Activated naive CD8-positive, alpha-beta T cell treated with anti-CD3 and anti-CD28 coated beads, Interleukin-2, amount 50 U/mL, for 16 hours (primary cell): ENCODE measurements around the gene GIT1.
"Not testable (repeated sequence)": the region's sequence is repeated elsewhere in the genome, so short reads cannot be mapped to it uniquely, and the experiment has no call there.

Source experiments
- DNase-seq: peaks from one replicate; pipeline ENCODE4 v3.0.0-alpha.2; 2020; ENCODE audit warnings: low read depth, low spot score

GIT1 gene

DNA sequence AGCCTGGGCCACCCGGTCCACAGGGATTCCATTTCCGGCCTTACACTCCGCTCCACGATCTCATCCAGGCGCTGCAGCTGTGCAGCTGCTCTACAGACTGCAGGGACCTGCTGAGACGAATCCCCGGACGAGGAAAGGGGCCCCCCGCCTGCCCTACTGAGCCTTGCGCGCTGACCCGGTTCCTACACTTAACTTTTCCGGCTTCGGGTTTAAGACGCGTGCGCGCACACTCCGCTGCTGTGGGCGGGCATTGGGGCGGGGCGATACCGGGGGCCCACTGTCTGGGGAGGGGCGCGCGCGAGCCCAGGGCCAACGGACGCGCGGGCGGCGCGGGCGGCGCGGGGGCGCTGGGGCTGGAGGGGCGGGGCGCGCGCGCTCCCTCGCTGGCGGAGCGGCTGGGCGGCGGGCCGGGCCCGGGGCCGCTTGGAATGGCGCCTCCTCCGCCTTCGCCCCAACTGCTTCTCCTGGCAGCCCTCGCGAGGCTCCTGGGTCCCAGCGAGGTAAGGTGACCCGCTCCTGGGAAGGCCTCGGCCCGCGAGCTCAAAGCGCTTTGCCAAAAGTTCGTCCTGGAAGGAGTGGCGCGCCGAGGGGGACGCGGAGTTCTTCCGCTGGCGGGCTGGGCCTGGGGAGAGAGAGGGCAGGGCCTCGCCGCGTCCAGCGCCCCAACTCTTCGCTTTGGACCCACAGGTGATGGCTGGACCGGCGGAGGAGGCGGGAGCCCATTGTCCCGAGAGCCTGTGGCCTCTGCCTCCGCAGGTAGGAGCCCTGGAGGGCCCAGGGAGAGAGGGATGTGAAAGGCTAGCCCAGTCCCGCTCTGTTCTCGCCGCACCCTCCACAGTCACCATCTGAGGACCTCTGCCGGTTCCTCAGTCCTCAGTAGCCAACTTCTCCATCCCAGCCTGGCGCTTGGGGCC lies 20.9 kb downstream of the GIT1 start, which contains the start of gene TP53I13:
Gene TP53I13 (plus strand): TSS at position 371 of the 914 bp plus-strand sequence. CDS start 58 bp downstream, at position 429.
- peak; percentile 77 for DNase-seq

DNA sequence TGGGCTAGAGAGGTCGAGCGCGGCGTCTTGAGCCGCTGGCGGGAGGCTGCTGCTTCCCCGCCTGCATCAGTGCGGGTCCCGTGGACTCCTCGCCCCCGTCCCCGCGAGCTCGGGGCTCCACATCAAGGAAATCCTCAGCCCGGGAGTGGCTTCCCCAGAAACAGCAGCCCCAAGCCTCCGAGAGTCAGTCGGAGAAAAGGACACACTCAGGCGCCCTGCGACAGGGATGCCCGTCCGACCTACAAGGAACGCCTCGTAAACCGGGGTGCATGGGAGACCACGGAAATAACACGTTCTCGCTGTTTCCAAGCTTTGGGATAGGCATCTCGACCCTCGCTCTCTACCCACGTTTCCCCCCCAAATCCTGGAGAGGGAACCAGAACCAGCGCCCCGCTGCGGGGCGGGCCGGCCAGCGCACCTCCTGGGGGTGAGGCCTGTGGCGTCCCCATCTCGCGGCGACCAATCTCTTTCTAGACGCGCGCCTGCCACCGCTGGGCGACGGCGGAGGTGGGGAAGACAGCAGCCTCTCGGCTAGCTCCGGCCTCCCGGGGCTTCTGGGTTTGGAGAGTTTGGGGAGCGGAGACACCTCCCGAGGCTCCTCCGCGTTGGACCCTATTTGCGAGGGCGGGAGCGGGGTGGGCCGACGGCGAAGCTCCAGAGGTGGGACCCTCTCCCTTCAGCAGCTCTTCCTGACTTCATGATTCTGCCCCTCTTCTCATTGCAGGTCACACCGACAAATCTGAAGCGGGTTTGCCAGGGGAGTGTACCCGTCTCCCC lies 21.7 kb downstream of the GIT1 start:
- DNase-seq, result no peak

DNA sequence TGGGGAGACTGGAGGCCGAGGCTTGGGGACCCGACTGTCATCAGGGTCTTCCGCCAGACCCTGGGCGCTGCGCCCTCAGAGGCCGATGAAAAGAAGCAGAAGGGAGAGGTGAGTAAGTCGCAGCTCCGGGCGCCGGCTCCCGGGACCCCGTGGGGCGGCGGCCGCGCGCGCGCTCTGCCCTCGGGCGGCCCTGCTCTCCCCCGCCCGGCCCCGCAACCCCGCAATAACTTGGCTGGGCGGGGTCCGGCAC lies 22.2 kb downstream of the GIT1 start:
- no peak for DNase-seq

DNA sequence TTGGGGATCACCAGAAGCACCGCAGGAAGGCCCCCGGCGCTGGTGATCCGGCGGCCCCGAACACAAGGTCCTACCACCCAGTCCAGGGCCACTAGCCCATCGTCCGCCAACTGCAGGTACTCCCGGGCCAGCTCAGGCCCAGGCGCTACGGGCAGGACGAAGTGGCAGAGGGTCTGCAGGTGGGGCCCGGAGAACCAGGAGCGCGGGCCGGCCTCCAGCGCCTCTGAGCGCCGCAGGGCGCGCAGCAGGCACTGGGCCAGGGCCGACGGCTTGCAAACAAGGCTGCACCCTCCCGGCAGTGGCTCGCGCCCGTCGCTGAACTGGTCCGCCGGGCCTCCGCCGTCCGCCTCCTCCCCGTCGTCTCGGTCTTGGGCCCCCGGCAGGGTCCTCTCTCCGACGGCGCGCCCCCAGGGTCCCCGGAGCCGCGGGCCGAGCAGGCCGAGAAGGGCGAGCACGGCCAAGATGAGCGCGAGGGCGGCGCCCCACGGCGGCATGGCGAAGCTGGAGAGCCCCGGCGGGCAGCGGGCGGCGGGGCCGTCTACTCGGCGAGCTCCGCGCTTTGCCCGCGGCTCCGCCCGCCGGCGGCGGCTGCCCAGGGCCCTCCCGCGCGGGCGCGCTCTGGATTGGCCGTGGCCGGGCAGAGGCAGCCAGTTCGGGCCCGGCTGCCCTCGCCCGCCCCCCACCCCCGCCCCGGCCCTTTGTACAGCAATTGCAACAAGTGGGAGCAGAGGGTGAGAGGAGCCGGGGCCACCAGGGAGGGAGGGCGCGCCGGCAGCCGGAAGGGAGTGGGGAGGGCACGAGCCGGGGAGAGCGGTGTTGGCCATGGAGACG lies 22.8 kb downstream of the GIT1 start, which contains the start of gene ABHD15:
Gene ABHD15 (minus strand): TSS at position 565 of the 831 bp plus-strand sequence. CDS start 71 bp downstream, at position 494.
- DNase-seq, result no peak

DNA sequence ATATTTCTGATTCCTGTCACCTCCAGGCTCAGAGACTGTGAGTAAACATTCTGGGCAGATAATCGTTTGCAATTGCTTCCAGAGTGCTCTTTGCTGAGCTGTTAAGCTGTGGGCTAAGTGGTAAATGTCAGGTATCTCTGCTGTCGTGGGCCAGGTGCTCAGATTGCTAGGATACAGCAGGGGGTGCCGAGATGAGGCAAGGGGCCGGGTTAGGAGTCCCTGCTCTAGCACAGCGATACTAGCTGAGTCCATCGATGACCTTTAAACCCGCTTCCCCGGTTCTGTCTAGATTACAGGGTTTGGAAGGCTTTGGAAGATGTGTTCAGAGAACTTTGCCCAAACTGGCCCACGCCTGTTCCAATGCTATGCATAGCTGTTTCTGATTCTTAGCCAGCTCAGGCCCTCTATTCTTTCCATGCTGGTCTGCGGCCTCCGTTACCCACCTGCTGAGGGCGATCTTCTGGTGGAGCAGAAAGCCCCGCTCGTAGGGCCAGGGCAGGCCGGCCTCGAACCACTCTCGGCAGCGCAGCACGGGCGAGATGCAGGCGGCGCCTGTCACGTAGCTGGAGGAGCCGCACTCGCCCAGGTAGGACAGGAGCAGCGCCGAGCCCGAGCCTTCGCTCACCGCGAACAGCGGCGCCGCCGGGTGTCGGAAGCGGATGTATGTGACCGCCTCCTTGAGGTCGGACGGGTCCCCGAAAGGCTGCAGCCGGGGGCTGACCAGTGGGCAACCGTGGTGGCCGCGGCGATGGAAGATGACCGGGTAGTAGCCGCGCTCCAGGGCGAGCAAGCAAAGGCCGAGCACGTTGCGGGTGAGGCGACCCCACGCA lies 23.6 kb downstream of the GIT1 start:
- no peak for DNase-seq

DNA sequence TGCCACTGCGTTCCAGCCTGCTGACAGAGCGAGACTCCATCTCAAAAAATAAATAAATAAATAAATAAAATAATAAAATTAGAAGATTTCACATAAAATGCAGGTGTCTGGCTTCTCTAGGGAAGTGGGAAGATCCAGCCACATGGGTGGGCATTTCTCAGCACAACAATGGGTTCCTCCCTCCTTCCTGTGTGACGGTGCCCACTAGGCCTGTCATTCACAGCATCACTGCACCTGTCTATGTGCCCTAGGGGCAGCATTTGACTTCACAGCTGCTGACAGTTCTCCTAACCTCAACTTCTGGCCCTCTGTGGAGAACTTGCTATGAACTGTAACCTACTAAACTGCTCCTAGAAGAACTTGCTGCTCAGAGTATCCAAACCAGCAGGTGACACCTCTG lies 25.6 kb downstream of the GIT1 start:
- DNase-seq, result no peak

DNA sequence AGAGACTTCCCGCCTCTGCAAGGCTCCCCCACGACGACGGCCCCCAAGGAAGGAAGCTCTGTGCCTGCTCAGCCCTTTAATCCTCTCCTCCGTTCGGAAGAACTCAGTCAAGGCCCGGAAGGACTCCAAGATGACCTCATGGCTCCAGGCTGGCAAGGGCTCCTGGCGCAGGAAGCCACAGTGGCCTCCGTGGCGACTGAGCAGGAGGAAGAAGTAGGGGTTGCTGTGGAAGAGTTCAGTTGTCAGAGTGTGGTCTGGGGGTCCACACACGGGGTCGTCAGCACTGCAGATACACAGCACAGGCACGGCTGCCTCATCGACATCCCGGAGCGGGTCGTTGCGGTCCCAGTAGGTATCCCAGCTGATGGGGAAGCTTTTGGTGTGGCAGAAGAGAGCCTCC lies 26.8 kb downstream of the GIT1 start:
- no peak for DNase-seq

DNA sequence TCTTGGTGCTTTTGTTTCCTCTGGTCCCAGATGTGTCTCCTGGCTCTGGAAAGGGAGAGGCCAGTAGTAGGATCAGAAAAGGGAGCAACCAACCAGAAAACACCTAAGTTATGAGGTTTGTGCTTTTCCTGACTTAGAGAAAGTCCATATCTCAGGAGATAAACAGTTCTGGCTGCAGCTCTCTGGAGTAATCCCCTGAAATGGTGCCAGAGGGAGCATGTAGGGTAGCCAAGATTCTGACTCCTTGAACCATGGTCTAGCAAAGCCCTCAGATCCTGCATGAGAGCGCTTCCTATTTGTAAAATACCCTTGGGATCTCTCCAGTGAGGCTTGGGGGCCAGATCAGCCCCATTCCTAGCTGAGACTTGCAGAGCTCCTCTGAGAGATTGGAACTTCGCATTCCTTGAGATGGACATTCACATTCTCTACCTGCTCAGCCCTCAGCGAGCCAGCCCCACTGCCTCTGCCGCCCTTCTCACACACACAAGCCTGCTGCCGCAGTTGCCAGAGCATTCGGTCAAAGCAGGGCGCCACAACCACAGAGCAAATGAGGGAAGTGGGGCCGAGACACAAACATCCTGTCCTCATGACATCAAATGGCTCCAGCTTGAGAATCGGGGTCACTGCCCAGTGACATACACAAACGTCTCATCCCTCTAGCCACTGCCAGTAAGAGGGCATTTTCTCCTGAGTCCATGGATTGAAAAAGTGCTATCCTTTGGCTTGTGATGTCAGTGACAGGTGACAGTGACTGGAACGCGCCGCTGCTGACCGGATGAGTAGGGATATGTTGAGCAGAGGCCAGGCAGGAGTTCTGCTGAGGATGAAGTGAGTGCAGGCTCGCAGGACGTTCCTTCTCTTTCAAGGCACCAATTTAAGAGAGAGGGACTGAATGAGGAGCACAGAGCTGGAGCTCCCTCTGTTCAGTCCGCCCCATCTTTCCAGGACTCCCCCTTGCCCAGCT lies 27.6 kb downstream of the GIT1 start:
- DNase-seq, result no peak

DNA sequence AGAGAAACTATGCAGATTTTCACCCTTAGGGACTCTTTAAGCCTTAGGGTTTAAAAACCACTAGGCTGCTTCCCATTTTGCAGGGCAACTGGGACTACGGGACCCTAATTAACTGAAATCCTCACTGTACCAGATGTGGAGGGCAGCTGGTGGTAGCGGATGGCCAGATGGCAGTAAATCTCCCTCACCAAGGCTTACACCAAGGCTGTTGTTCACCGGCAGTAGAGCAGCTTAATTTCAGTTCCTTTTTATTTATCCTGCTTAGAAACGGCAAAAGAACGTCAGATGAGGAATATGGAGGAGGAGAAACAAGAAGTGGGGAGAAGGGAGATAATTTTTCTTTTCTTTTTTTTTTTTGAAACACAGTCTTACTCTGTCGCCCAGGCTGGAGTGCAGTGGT lies 29.1 kb downstream of the GIT1 start:
- no peak for DNase-seq

DNA sequence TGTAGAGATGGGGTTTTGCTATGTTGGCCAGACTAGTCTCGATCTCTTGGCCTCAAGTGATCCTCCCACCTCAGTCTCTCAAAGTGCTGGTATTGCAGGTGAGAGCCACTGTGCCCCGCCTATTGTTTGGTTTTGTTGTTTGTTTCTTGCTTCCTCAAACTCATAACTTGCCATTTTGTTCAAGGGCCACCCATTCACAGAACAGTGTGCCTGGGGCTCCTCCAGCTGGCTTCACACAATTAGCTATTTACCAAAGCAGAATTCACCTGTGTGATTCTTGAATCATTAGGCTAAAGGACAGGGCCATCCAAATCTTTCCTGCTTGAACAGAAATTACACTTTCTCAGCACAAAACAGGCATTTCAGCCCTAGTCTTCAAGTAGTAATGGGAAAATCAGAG lies 29.8 kb downstream of the GIT1 start:
- no peak for DNase-seq

DNA sequence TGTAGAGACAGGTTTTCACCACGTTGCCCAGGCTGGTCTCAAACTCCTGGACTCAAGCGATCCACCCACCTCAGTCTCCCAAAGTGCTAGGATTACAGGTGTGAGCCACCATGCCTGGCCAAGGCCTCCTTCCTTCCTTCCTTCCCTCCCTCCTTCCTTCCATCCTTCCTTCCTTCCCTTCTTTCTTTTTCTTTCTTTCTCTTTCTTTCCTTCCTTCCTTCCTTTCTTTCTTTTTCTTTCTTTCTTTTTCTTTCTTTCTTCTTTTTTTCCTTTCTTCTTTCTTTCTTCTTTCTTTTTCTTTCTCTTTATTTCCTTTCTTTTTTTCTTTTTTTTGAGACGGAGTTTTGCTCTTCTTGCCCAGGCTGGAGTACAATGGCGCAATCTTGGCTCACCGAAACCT lies 31.3 kb downstream of the GIT1 start:
- DNase-seq, result not testable (repeated sequence)

DNA sequence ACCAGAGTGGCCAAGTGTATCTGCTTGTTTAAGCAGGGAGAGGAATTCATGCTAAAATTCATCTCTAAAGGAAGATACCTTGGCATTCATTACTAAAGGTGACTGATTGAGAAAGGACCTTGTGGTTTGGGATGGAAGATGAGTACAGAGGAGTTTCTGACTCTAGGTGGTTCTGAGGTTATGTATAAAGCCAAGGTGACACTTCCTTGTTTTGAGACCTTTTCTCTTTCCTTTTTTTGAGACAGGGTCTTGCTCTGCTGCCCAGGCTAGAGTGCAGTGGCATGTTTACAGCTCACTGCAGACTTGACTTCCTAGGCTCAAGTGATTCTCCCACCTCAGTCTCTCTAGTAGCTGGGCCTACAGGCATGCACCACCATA lies 31.7 kb downstream of the GIT1 start:
- no peak for DNase-seq

DNA sequence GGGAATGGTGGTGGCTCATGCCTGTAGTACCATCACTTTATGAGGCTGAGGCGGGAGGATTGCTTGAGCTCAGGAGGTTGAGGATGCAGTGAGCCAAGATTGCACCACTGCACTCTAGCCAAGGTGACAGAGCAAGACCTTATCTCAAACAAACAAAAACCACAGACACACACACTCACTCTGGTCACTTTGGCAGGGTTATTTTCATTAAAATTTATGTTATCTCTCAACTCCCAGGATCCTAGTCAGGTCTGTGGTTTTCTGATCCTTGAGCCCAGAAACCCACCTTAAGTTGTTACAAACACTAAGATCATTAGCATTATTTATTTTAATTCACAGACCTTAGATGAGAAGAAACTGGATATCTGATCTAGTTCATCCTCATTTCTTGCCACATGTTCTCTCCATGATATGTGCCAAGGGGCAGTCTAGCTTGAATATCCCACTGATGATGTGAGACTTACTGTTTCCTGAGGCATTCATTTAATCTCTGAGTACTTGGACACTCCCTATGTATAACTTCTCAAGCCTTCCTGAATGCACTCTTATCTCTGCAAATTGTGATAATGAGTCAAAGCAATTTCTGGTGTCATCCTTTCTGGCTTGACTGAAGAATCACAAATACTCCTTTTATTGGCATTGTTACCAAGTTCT lies 32.2 kb downstream of the GIT1 start:
- DNase-seq, result no peak

DNA sequence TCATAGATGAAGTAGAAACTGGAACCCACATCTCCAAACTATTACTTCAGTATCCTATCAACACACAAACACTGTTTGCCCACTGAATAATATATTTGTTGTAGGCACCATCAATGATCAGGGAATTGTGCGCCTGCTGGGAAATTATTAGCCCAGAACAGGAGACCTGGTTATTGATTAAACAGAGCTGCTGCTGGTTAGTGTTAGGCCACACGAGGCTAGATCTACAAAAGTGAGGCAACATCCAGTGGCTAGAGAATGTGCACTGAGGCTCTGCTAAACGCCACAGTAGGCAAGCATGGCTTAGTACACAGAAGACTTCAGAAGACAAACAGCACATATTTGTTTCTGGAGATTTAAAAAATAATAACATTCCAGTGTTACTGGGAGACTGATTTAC lies 33.6 kb downstream of the GIT1 start:
- no peak for DNase-seq

DNA sequence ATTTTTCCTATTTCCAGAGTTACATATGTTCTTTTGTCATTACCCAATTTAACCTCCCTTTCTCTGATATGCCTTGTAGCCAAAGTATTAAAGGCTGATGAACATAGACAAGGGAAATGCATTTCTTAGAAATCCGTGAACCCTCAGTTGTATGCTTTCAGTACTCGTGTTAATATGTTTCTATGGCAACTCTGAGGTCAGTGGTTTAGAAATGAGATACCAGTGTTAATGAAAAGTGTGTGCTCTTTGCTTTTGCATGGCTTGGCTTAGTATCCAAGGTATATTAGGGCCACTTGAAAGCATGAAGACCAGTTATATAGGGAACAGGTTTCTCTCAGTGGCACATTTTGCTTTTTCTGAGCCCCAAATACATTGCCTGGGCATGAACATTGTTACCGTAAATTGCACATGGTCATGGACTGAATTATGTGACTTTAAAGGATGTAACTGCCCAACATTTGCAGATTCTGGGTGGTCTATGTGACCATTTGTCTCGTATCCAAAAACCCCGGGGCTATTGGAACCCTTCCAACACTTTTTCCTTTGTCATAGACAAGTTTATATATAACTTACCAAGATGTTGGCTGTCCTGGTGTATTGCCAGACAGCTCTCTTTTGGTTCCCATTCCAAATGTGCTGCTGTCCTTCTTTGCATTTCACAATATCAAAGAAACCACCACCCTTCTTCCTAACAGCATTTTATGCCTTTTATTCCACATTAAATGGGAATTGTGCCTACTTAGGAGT lies 40.1 kb downstream of the GIT1 start:
- no peak for DNase-seq

DNA sequence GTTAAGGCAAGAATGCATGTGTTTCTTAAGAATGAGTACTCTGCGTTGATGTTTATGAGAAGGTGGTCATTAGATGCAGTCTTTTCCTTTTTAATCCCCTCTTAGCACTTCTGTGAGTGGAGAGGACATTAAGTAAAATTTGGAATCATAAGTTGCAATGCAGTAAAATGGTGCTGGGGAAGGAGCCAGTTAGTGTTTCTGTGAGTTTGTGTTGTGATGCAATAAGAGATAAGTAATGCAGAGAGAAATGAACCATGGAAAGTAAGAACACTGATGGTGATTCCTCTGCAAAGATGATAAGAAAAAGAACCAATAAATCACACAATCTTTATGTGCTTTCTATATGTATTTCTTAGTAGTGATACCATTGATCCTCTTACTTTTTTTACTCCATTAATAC lies 42.6 kb downstream of the GIT1 start:
- DNase-seq, result no peak

DNA sequence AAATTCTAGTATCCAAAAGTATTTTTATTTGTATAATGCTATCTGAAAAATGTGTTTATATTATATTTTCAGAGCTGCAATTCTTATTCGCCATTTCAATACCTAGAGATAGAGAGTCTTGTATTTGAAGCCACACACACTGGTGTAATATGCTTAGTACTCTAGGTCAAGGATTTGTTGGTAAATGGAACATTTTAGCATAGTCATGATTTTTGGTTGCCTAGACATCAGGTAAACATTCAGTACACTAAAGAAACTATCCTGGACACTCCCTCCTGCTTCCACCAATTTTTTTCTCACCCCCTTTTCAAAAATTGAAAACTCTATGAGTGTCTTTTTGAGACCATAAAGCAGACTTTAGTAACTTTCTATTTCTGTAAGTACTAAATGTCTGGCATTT lies 43.4 kb downstream of the GIT1 start:
- DNase-seq, result no peak

DNA sequence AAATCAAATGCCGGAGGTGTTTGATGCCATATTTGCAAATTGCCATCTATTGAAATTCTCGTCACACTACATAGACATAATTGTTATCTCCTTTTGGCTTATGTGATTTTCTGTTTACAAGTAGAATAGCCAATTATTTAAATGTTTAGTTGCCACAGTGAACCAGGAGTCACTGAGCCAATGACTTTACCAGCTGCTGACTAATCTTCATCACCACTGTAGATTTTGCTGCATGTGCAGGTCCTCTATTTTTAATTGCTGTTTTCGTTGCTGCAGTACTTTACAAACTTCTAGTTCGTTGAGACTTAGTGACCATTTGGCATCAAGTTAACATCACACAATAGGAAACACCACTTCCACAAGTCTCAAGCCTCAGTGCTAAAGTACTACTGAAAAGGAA lies 45.4 kb downstream of the GIT1 start:
- DNase-seq, result no peak

DNA sequence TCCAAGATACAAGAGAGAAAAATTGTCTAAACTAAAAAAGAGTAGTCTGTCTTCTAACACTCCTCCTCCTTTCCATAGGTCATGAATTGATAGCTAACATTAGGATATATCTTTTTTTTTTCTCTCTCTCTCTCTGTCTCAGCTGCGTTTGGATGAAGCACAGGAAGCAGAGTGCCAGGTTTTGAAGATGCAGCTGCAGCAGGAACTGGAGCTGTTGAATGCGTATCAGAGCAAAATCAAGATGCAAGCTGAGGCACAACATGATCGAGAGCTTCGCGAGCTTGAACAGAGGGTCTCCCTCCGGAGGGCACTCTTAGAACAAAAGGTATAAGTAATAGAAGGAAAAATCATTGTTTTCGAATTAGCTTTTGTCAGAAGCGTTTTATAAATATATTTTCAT lies 55.5 kb downstream of the GIT1 start:
- DNase-seq, result no peak
